AG09319 (cell line): ENCODE data around the gene WDR35.
"Not testable (repeated sequence)": the region's sequence is repeated elsewhere in the genome, so short reads cannot be mapped to it uniquely, and the experiment has no call there.

Source experiments
- DNase-seq: peaks from one replicate; pipeline ENCODE4 v3.0.0-alpha.2; 2010; ENCODE audit warnings: low read depth; ENCODE audit errors: extremely low read depth
- CTCF ChIP-seq: IDR thresholded peaks from 2 replicates; pipeline ENCODE4 v1.5.1; 2011; ENCODE audit warnings: low read depth, mild to moderate bottlenecking, inconsistent platforms, low read length, moderate library complexity

Gene WDR35

GRCh38 chr2:19899985-19900930 lies 89.6 kb downstream of the WDR35 start:
- DNase-seq: no peak
- TF ChIP-seq CTCF: no peak

GRCh38 chr2:19898592-19899329 lies 91.1 kb downstream of the WDR35 start:
- no peak for DNase-seq
- TF ChIP-seq CTCF: no peak

DNA sequence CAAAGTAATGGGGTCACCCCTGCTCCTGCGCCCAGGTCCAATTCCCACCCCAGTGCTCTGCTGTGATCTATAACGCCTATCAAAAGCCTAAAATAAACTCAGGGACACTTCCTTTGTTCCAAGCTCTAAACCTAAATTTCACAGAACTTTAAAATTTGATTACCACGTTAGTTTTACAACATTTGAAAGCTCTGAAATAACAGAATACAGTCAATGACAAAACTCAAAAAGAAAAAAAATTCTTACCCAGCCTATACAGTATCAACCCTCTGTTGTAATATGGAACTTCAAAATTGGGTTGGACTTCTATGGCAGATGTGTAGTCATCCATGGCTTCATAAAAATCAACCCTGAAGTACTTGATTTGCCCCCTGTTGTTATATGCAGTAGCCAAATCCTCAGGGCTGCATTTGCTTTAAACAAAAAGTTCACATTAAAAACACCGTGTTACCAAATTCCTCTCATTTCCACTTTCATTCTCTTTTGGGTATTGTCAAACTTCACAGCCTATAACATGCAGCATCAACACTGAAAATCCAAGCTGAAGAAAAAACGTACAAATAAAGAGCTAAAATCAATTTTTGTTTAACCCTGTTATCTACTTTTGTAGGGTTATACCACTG lies 92.2 kb downstream of the WDR35 start:
- no peak for DNase-seq
- TF ChIP-seq CTCF: no peak

DNA sequence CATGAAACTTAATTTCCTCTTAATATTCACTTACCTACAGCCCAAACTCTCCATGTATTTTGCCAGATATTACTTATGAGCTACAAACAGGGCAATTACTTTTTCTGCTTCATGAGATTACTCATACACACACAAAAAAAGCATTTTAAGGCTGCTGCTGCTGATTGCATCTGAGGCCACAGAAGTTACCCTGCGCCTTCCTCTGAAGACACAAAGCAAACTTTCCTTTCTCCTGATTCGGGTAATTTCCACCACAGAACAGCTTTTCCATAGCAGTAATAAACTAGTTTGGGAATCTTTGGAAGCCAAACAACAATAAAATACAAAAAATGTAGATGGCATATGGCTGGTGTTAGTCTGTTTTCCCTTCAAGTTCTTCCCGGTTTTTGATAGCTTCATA lies 94.4 kb downstream of the WDR35 start:
- TF ChIP-seq CTCF: no peak
- no peak for DNase-seq

- no peak for DNase-seq
- no peak for TF ChIP-seq CTCF
Measured at GRCh38 chr2:19894134-19894792, 95.6 kb downstream of the WDR35 start.

GRCh38 chr2:19893520-19894133 lies 96.3 kb downstream of the WDR35 start:
- DNase-seq: no peak
- TF ChIP-seq CTCF: no peak

- DNase-seq: not testable (repeated sequence)
Measured at GRCh38 chr2:19891971-19892370, 97.9 kb downstream of the WDR35 start.
